ENCODE measurements around the gene ZNF587B.
A peak's percentile ranks its signal among the peaks of the same experiment; 100 is the strongest.
"Not testable (repeated sequence)": the region's sequence is repeated elsewhere in the genome, so short reads cannot be mapped to it uniquely, and the experiment has no call there.

ZNF587B gene

GRCh38 chr19:57819475-57820148 is 10.5 kb upstream of the ZNF587B start:
- DNase-seq: peak; percentile 69

GRCh38 chr19:57820599-57820998 is 9.5 kb upstream of the ZNF587B start:
- DNase-seq: no peak

DNA sequence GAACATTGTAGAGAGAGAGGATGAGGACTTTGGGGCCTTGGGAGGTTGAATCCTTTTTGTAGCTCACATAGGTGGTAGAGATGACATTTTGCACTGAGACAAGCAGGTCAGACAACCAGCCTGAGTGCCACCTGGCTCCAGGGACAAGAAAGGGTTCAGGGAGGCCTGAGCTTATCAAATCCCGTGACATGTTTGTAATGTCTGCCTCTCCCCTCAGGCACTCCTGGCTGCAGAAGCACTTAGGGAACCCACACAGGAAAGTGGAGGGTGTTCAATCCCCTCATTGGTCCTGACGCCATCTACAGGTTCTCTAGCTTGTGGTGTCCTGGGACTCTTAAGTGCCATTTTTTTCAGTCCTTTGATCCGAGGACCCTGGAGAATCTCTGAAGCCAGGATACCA is 9.0 kb upstream of the ZNF587B start:
- DNase-seq: not testable (repeated sequence)

GRCh38 chr19:57821501-57821900 is 8.6 kb upstream of the ZNF587B start:
- not testable (repeated sequence) for DNase-seq

DNA sequence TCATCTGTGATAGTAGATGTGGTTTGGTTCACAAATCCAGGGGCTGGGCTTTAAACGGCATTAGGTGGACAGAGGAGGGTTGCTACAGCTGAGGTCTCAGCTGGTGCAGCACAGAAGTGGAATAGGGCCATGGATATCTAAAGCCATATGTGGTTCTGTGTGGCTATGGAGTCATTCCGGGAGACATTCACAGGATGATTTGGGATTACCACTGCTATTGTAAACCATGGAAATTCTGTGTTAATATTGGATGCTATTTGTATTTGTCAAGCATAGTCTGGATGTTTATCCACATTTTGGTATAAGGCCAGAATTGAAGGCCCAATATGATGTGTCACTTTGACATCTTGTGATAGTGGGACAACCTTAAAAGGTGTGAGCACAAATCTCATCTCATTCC is 6.9 kb upstream of the ZNF587B start:
- not testable (repeated sequence) for DNase-seq

DNA sequence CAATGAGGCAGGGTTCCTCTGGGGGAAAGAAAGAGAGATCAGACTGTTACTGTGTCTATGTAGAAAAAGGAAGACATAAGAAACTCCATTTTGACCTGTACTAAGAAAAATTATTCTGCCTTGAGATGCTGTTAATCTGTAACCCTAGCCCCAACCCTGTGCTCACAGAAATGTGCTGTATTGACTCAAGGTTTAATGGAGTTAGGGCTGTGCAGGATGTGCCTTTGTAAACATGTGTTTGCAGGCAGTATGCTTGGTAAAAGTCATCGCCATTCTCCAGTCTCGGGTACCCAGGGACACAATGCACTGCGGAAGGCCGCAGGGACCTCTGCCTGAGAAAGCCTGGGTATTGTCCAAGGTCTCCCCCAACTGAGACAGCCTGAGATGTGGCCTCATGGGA is 6.5 kb upstream of the ZNF587B start:
- not testable (repeated sequence) for DNase-seq

GRCh38 chr19:57825511-57825910 is 4.6 kb upstream of the ZNF587B start:
- no peak for DNase-seq

- DNase-seq: no peak
Observed at GRCh38 chr19:57829316-57829715, 783 bp upstream of the ZNF587B start.

DNA sequence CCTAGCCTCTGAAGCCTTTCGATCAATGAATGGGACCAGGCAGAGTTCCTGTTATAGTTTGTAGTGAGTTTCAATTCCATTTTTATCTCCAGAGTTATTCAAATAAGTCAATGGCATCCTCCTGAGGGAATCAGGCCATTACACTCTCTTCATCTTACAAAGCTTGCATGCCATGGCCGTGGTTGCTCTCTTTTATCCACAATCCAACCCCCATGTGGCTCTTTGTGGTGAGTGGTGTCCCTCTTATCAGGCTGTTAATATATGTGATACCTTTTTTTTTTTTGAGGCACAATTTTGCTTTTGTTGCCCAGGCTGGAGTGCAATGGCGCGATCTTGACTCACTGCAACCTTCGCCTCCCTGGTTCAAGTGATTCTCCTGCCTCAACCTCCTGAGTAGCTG is 6.9 kb downstream of the ZNF587B start:
- not testable (repeated sequence) for DNase-seq

GRCh38 chr19:57838622-57839191 is 8.6 kb downstream of the ZNF587B start:
- not testable (repeated sequence) for DNase-seq

GRCh38 chr19:57841122-57841763 is 11.1 kb downstream of the ZNF587B start:
- DNase-seq: no peak

DNA sequence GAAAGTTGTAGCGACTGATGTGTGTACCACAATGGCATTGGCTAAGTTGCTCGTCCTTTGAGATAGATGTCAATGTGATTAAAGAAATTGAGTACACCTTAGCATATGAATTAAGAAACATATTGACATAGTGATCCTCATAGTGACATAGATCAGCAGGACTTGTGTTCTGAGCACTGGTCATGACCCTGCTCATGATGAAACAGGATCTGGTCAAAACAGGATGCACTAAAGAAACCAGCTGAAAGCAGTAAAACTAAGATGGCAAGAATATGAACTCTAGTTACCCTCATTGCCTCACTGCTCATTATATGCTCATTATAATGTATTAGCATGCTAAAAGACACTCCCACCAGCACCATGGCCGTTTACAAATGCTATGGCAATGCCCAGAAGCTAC is 17.1 kb downstream of the ZNF587B start:
- DNase-seq: not testable (repeated sequence)

DNA sequence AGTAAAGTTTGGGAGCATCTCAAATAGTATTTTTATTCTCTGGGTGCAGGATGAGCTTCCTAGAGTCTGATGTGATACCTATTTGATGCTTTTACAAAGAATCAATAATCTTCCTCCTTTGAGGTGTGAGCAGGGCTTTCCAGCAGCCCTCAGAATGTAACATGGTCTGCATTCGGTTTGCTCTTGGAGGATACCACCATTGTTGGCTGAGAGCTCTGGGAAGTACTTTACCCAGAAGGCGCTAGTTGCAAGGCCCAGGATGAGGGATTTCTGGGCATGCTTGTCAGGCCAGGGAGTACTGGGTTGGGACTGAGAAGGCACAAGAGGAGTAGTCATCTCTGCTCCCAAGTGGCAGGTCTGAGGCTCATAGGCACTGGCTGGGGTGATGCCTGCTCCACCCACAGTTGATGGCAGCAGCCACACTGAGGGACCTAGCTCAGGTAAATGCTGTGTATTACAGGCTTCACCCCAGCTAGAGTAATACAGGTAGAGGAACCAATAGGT is 19.1 kb downstream of the ZNF587B start:
- DNase-seq: not testable (repeated sequence)

DNA sequence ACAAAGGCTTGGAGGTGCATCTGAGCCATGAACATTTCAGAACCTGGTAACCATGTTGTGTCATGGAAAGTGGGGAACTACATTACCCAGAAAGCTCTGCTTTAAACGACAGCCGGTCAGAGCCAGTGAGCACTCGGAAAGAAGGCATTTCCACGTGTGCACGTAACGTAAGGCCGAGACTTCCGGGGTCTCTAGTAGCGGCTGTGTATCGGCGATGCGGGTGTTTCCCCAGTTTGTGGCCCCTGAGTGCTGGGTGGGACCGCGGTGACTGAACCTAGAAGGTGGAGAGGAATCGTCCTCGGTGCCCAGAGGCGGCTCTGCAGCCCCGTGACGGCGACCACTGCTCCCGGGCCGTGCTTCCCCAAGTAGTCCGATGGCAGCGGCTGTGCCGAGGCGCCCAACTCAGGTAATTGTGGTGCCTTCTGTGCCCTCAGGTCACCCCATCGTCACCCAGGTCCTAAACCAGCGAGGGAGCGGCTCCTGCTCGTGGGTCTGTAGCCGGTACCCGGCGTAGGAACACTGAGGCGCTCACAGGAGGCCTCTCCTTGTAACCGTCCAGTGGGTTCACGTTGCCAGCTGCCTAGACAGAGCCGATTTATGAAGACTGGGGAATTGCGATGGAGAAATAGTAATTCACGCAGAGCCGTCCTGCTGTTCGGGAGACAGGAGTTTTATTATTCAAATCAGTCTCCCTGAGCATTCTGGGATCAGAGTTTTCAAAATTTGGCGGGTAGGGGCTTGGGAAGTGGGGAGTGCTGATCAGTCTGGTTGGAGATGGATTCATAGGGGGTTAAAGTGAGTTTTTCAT is 19.8 kb downstream of the ZNF587B start, which contains the start of gene ZNF587:
Gene ZNF587, plus strand, starts transcription at position 194 of the 808 bp plus-strand sequence. Its CDS starts 180 bp downstream, at position 374.
- DNase-seq: peak; percentile 10

GRCh38 chr19:57850553-57851017 is 20.5 kb downstream of the ZNF587B start:
- DNase-seq: no peak

DNA sequence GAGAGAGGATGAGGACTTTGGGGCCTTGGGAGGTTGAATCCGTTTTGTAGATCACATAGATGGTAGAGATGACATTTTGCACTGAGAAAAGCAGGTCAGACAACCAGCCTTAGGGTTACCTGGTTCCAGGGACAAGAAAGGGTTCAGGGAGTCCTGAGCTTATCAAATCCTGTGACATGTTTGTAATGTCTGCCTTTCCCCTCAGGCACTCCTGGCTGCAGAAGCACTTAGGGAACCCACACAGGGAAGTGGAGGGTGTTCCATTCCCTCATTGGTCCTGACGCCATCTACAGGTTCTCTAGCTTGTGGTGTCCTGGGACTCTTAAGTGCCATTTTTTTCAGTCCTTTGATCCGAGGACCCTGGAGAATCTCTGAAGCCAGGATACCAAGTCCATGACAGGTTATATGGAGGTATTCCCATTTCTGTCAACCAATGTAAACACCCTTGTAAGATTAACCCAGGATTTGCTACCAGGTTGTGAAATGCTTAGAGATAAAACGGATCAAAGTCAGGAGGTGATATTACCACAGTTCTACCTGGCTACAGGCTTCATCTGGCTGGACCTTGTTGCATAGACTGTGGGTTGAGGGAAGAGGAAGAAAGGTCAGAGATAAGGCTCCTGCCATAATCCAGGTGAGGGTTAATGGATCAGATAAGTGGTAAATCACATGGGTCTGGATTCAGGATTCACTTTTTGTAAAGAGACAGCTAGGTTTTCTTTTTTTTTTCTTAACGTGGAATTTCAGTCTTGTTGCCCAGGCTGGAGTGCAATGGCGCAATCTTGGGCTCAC is 21.9 kb downstream of the ZNF587B start:
- not testable (repeated sequence) for DNase-seq

GRCh38 chr19:57854117-57854516 is 24.0 kb downstream of the ZNF587B start:
- DNase-seq: not testable (repeated sequence)

DNA sequence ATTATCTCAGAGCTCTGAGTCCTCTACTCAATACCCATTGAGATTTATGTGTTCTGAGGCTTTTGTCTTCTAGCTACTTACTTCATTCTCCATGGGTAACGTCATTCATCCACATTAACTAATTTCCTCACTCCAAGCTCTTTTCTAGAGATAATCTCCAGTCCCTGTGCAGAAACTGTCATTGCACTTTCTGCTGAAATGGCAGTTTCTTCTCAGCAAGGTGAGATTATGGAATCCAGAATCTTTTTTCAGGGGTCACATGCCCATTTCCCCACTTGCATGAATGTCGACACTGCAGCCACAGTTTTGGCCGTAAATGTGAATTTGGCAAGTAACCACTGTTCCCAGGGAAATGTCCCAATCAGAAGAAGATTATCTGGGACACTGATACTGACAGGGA is 32.3 kb downstream of the ZNF587B start:
- DNase-seq: not testable (repeated sequence)

DNA sequence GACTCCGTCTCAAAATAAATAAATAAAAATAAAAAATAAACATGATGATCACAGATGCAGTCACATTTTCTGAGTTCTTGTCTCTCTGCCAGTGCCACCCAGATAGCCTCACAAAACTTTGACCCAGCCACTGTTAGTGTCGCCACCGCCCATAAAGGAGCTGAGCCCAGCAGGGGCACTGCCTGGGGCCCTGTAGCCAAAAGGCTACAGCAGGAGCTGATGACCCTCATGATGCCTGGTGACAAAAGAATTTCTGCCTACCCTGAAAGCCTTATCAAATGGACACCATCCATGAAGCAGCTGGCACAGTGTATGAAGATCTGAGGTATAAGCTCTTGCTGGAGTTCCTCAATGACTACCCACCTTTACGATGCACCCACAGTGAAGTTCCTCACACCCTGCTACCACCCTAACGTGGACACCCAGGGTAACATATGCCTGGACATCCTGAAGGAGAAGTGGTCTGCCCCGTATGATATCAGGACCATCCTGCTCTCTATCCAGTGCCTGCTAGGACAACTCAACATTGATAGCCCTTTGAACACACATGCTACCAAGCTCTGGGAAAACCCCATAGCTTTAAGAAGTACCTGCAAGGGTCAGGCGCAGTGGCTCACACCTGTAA is 37.9 kb downstream of the ZNF587B start:
- no peak for DNase-seq

GRCh38 chr19:57869655-57870054 is 39.6 kb downstream of the ZNF587B start:
- not testable (repeated sequence) for DNase-seq

GRCh38 chr19:57870225-57870624 is 40.1 kb downstream of the ZNF587B start:
- no peak for DNase-seq

- DNase-seq: no peak
Observed at GRCh38 chr19:57872450-57872849, 42.4 kb downstream of the ZNF587B start.

Measured in NCI-H510A (cell line).